Cardiac muscle cell (in vitro differentiated cells and primary cell): Measurements from ENCODE around the gene PLEKHH3. TPM values are rescaled to one million over a fixed set of nuclear protein-coding genes. Genes with fewer than 3 reads are reported as not detected.
"Not testable (repeated sequence)": the region's sequence is repeated elsewhere in the genome, so short reads cannot be mapped to it uniquely, and the experiment has no call there.

Experiments used
- DNase-seq, 2 donors: peaks; one replicate each; pipeline versions ENCODE4 v3.0.0 to v3.0.0-alpha.2; 2010 to 2017; ENCODE audit warnings: low read depth in 1 of 2, low spot score in 1 of 2
- H3K27ac ChIP-seq: fragments of 200-600 bp; sonication (generic); 2 replicates; pipeline ENCODE4 v1.5.1; 2016
- H3K27me3 ChIP-seq: fragments of 200-600 bp; sonication (generic); 2 replicates; pipeline ENCODE4 v1.6.0; 2016; ENCODE audit warnings: control low read depth
- H3K36me3 ChIP-seq: fragments of 200-600 bp; sonication (generic); 2 replicates; pipeline ENCODE4 v1.5.1; 2016; ENCODE audit warnings: control low read depth
- H3K4me1 ChIP-seq: fragments of 200-600 bp; sonication (generic); 2 replicates; pipeline ENCODE4 v1.8.1; 2017; ENCODE audit warnings: low read depth, mild to moderate bottlenecking, mixed run types
- H3K4me3 ChIP-seq: fragments of 200-600 bp; sonication (generic); 2 replicates; pipeline ENCODE4 v1.5.1; 2016; ENCODE audit warnings: mild to moderate bottlenecking
- H3K9me3 ChIP-seq: fragments of 200-600 bp; sonication (generic); 2 replicates; pipeline ENCODE4 v1.5.1; 2017; ENCODE audit warnings: low read depth, mild to moderate bottlenecking, control low read depth
- CTCF ChIP-seq: IDR thresholded peaks from 2 replicates; pipeline ENCODE4 v1.5.1; 2012; ENCODE audit warnings: low read depth, mild to moderate bottlenecking, low read length
- polyA plus RNA-seq: library from polyadenylated mRNA; unstranded; fragments of >200 nt; fragmentation: Nextera tagmentation; extraction: Ambion mirVana; gene quantifications from 2 replicates; pipeline ENCODE4 v1.2.1, GENCODE V29; 2016
- total RNA-seq: library from RNA; depleted of rRNA; stranded (reverse); fragments of >200 nt; gene quantifications from 2 replicates; pipeline ENCODE4 v1.2.3, GENCODE V29; 2016

Gene PLEKHH3
- total and polyA plus RNA-seq, 2 experiments from 2014 or later, result 54.7 to 79.1 TPM

GRCh38 chr17:42669705-42669976, 7.2 kb downstream of the PLEKHH3 start:
- Histone ChIP-seq H3K36me3 (peaks cover 33% of the 10 kb centered on the region), H3K27ac (no peak overlapping the region), H3K27me3 (no peaks in the 10 kb centered on the region), H3K4me1 (peaks cover 7% of the 10 kb centered on the region), H3K9me3 (no peaks in the 10 kb centered on the region), H3K4me3 (no peak overlapping the region)
- no peak for DNase-seq
- TF ChIP-seq CTCF, result no peak

- no peaks in the 10 kb centered on the region for H3K4me1 ChIP-seq
- DNase-seq, result peak in 1 of 2 donors; percentile 80
- no peak overlapping the region for H3K4me3 ChIP-seq
- no peak overlapping the region for H3K27ac ChIP-seq
- TF ChIP-seq CTCF, result no peak
- no peaks in the 10 kb centered on the region for H3K27me3 ChIP-seq
- peaks cover 29% of the 10 kb centered on the region for H3K36me3 ChIP-seq
- H3K9me3 ChIP-seq, result no peaks in the 10 kb centered on the region
Observed at GRCh38 chr17:42667088-42667951, 9.5 kb downstream of the PLEKHH3 start.

- not testable (repeated sequence) for H3K4me1 ChIP-seq, DNase-seq, H3K9me3 ChIP-seq, H3K27me3 ChIP-seq, H3K27ac ChIP-seq, H3K4me3 ChIP-seq
- peaks cover 29% of the 10 kb centered on the region for H3K36me3 ChIP-seq
Observed at GRCh38 chr17:42666126-42666525, 10.7 kb downstream of the PLEKHH3 start.

- no peak overlapping the region for H3K27ac ChIP-seq
- no peak for DNase-seq
- peaks cover 26% of the 10 kb centered on the region for H3K36me3 ChIP-seq
- no peaks in the 10 kb centered on the region for H3K27me3 ChIP-seq
- no peak for TF ChIP-seq CTCF
- no peaks in the 10 kb centered on the region for H3K4me1 ChIP-seq
- no peak overlapping the region for H3K4me3 ChIP-seq
- no peaks in the 10 kb centered on the region for H3K9me3 ChIP-seq
Observed at GRCh38 chr17:42665581-42666001, 11.2 kb downstream of the PLEKHH3 start.

GRCh38 chr17:42660692-42661345, 16.0 kb downstream of the PLEKHH3 start:
- Histone ChIP-seq H3K9me3 (no peaks in the 10 kb centered on the region), H3K4me1 (no peaks in the 10 kb centered on the region), H3K4me3 (no peak overlapping the region), H3K27ac (no peak overlapping the region), H3K27me3 (no peaks in the 10 kb centered on the region), H3K36me3 (peaks cover 8% of the 10 kb centered on the region)
- no peak for TF ChIP-seq CTCF
- DNase-seq, result peak in 1 of 2 donors; percentile 57

GRCh38 chr17:42659932-42660274, 16.9 kb downstream of the PLEKHH3 start:
- H3K27ac ChIP-seq, H3K27me3 ChIP-seq, H3K4me1 ChIP-seq, H3K36me3 ChIP-seq, H3K9me3 ChIP-seq, DNase-seq: not testable (repeated sequence)
- peak overlapping the region; percentile 41 for H3K4me3 ChIP-seq
